ENCODE results near the gene HNRNPDL. TPM values are rescaled to one million over a fixed set of nuclear protein-coding genes. Genes with fewer than 3 reads are reported as not detected.

Gene HNRNPDL
- total and polyA plus RNA-seq, 2 of the 4 experiments (the other 2 are of a cell fraction): 52.9 to 276 TPM

GRCh38 chr4:82452026-82452425 is 21.8 kb upstream of the HNRNPDL start:
- DNase-seq (no peak), ATAC-seq (ENCODE audit: low read depth) (no peak)
- 100% methylated on average over 1 of the region's 7 CpGs; no CpG with 5 or more reads in 1 of the 2 experiments for WGBS, 2 experiments (ENCODE audit: extremely low coverage in 2 of 2, insufficient read length in 1 of 2)
- Histone ChIP-seq H3K9me3 (ENCODE audit: control insufficient read depth, insufficient read depth, low read length) (no peaks in the 10 kb centered on the region), H4K5ac (ENCODE audit: low read depth, low read length) (no peak overlapping the region), H3K4me1 (ENCODE audit: control insufficient read depth, insufficient read depth, low read length) (no peaks in the 10 kb centered on the region), H3K27ac (ENCODE audit: insufficient read depth, low read length) (no peak overlapping the region), H3K27me3 (ENCODE audit: control insufficient read depth, insufficient read depth, low read length) (no peaks in the 10 kb centered on the region), H3K9ac (ENCODE audit: low read depth, low read length) (no peak overlapping the region), H2BK120ac (ENCODE audit: low read depth, low read length) (no peak overlapping the region), H3K9me1 (ENCODE audit: insufficient read depth, low read length) (no peaks in the 10 kb centered on the region), H3K79me1 (ENCODE audit: low read depth in 1 of 2, low read length in 2 of 2) (peaks cover 22 to 35% of the 10 kb centered on the region in 2 experiments), H4K20me1 (ENCODE audit: insufficient read depth, low read length) (peaks cover 4% of the 10 kb centered on the region), H3K18ac (ENCODE audit: low read depth, low read length) (no peak overlapping the region), H3K4ac (ENCODE audit: low read depth, low read length) (no peak overlapping the region), H2BK20ac (ENCODE audit: low read depth, low read length) (no peak overlapping the region), H2BK5ac (ENCODE audit: low read depth, low read length, poor library complexity, severe bottlenecking) (no peak overlapping the region), H3K4me2 (ENCODE audit: low read depth, low read length) (no peak overlapping the region), H2AK9ac (replicated peaks; ENCODE audit: low read depth, low read length, poor library complexity) (no peak overlapping the region), H2AK5ac (ENCODE audit: low read depth, low read length) (no peak overlapping the region), H2AFZ (replicated peaks; ENCODE audit: low read length, poor library complexity) (no peak overlapping the region), H4K91ac (ENCODE audit: insufficient read depth, low read depth, low read length) (no peak overlapping the region), H3K36me3 (ENCODE audit: control insufficient read depth, insufficient read depth, low read length) (peaks cover 20% of the 10 kb centered on the region), H4K8ac (ENCODE audit: low read depth in 2 of 2, low read length in 2 of 2) (no peak overlapping the region), H2BK15ac (ENCODE audit: low read depth, low read length) (no peak overlapping the region), H3K23ac (ENCODE audit: low read depth, low read length) (no peak overlapping the region), H3K4me3 (ENCODE audit: insufficient read depth, low read depth, low read length) (no peak overlapping the region), H3K14ac (replicated peaks; ENCODE audit: low read depth, low read length) (no peak overlapping the region), H3K56ac (ENCODE audit: extremely low read depth, insufficient read depth, low read length) (no peak overlapping the region)
- TF ChIP-seq MAZ (IDR thresholded peaks at IDR 0.05; ENCODE audit: borderline replicate concordance, low read depth, low read length): no peak
- BruUV-seq (replicated peaks): no TSS peak
- in situ Hi-C loops (cut with MboI; ENCODE audit: low sequenced_read_pairs): no loop called here
- ChIA-PET POLR2A (ENCODE audit: unreplicated experiment) (no interaction called here), CTCF (interaction anchor here (0.6 kb wide), 1 partner anchor 77 kb away, joined by 3 read pairs; no protein-coding TSS in a partner anchor)
- intact Hi-C loops (cut with micrococcal nuclease): no loop called here
- dilution Hi-C loops (cut with HindIII; ENCODE audit: low sequenced_read_pairs, unreplicated experiment): no loop called here

All from IMR-90 (cell line).